Vagina (tissue), 2 donors: ENCODE measurements around the gene AARSD1. TPM values are rescaled to one million over a fixed set of nuclear protein-coding genes. Genes with fewer than 3 reads are reported as not detected.

Experiments used
- DNase-seq, 2 donors: peaks; one replicate each; pipeline ENCODE4 v3.0.0-alpha.2; 2017; ENCODE audit errors: extremely low spot score in 2 of 2
- H3K27ac ChIP-seq: fragments of 200-600 bp; sonication (generic); one replicate; pipeline ENCODE4 v1.5.1; 2019
- H3K27me3 ChIP-seq: fragments of 200-600 bp; sonication (generic); one replicate; pipeline ENCODE4 v1.5.1; 2019
- H3K36me3 ChIP-seq, 2 donors: fragments of 200-600 bp; sonication (generic); one replicate each; pipeline ENCODE4 v1.5.1; 2017 to 2019
- H3K4me1 ChIP-seq: fragments of 200-600 bp; sonication (generic); one replicate; pipeline ENCODE4 v1.5.1; 2019
- H3K4me3 ChIP-seq, 2 donors: fragments of 200-600 bp; sonication (generic); 1 replicate in 1 of 2; 2 replicates in 1 of 2; pipeline ENCODE4 v1.5.1; 2016 to 2019
- H3K9me3 ChIP-seq: fragments of 200-600 bp; sonication (generic); one replicate; pipeline ENCODE4 v1.5.1; 2019
- POLR2A ChIP-seq, 2 donors: fragments of 450-650 bp; IDR thresholded peaks; one replicate each; pipeline ENCODE4 v1.6.1; 2017; ENCODE audit warnings: antibody characterized with exemption in 2 of 2, mild to moderate bottlenecking in 2 of 2, moderate library complexity in 2 of 2
- POLR2AphosphoS5 ChIP-seq, 2 donors: sonication (generic); formaldehyde crosslinking; IDR thresholded peaks; one replicate each; pipeline ENCODE4 v1.9.0; 2017; ENCODE audit warnings: antibody characterized with exemption in 2 of 2, mild to moderate bottlenecking in 2 of 2, low read depth in 1 of 2; ENCODE audit not compliant: insufficient read depth in 1 of 2
- intact Hi-C: fragments of 100-400 bp; cut with DNase I; formaldehyde crosslinking; loops from one replicate; pipeline ENCODE4 v1.15.1; 2023
- total RNA-seq: library from RNA; depleted of rRNA; stranded (reverse); fragments of >200 nt; gene quantifications from one replicate; pipeline ENCODE4 v1.2.3, GENCODE V29; 2016
- TF ChIP-seq, protein P1 (sequence below), 3 experiments: fragments of 450-650 bp in 2 of 3; fragments of 200-600 bp in 1 of 3; sonication (generic) in 1 of 3; IDR thresholded peaks; one replicate each; pipeline ENCODE4 v1.5.1; 2017 to 2019; ENCODE audit warnings: antibody characterized with exemption in 3 of 3, mild to moderate bottlenecking in 2 of 3, moderate library complexity in 2 of 3

The AARSD1 gene
- total RNA-seq, 1 donor from 2014 or later, result 53.5 TPM

DNA sequence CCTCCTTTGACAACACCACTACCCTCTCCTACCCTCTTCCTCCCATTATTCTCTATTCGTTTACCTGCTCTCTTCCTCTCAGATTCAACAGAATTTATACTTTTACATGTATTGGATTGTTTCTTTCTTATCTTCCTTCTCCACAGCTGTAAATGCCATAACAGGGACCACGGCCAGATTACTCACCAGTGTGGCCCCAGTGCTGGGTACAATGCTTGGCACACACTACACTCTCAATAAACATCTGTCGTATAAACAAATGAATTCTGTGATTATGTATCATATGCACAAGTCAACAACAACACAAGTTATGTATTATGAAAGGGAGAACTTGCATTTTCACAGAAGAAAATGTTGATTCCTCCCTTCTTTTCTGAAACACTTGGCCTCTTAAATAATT, 20.0 kb downstream of the AARSD1 start:
- DNase-seq, result no peak
- TF ChIP-seq, protein P1, sequence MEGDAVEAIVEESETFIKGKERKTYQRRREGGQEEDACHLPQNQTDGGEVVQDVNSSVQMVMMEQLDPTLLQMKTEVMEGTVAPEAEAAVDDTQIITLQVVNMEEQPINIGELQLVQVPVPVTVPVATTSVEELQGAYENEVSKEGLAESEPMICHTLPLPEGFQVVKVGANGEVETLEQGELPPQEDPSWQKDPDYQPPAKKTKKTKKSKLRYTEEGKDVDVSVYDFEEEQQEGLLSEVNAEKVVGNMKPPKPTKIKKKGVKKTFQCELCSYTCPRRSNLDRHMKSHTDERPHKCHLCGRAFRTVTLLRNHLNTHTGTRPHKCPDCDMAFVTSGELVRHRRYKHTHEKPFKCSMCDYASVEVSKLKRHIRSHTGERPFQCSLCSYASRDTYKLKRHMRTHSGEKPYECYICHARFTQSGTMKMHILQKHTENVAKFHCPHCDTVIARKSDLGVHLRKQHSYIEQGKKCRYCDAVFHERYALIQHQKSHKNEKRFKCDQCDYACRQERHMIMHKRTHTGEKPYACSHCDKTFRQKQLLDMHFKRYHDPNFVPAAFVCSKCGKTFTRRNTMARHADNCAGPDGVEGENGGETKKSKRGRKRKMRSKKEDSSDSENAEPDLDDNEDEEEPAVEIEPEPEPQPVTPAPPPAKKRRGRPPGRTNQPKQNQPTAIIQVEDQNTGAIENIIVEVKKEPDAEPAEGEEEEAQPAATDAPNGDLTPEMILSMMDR (IDR thresholded peaks at IDR 0.05), result no peak
- TF ChIP-seq POLR2A (IDR thresholded peaks at IDR 0.05) (no peak), POLR2AphosphoS5 (IDR thresholded peaks at IDR 0.05; ENCODE audit: insufficient read depth in 1 of 2, low read depth in 1 of 2) (no peak)
- Histone ChIP-seq H3K36me3 (peaks cover 0 to 10% of the 10 kb centered on the region in 2 donors), H3K27me3 (no peaks in the 10 kb centered on the region), H3K4me3 (no peak overlapping the region), H3K9me3 (no peaks in the 10 kb centered on the region), H3K4me1 (no peaks in the 10 kb centered on the region), H3K27ac (no peak overlapping the region)
- intact Hi-C loops, result no loop called here

DNA sequence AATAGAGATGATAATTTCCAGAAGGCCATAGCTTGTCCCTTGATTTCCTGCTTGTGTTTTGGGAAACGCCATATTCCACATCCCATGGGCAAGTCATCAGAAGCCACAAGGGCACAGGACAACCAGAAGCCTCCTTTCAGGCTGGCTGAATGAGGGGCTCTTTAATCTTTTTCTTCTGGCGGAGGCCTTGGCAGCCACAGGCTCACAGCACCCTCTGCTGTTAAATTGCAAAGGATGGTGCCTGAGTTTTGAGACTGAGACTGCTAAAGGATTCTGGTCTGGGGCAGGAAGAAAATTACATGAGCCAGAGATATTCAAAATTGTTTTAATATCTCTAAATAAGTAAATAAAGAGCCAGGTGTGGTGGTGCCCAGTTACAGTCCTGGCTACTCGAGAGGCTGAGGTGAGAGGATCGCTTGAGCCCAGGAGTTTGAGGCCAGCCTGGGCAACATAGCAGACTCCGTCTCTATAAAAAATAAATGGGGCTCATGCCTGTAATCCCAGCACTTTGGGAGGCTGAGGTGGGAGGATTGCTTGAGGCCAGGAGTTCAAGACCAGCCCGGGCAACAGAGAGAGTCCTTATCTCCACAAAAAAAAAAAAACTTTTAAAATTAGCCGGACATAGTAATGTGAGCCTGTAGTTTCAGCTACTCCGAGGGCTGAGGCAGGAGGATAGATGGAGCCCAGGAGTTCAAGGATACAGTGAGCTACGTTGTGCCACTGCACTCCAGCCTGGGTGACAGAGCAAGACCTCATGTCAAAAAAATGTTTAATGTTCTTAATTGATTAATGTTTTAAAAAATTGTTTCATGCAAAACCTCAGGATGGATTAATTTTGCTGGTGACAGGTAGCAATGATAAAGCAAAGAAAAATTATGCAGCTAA, 26.3 kb downstream of the AARSD1 start:
- H3K9me3 ChIP-seq, result no peaks in the 10 kb centered on the region
- H3K36me3 ChIP-seq, result no peaks in the 10 kb centered on the region
- no peaks in the 10 kb centered on the region for H3K4me1 ChIP-seq
- no peak overlapping the region for H3K27ac ChIP-seq
- intact Hi-C loops, result loop anchor here (2.0 kb wide), 1 partner anchor 91 kb away; no protein-coding TSS in a partner anchor
- TF ChIP-seq, protein P1 (IDR thresholded peaks at IDR 0.05), result peak; percentile 34 to 54 (median 38)
- TF ChIP-seq POLR2AphosphoS5 (IDR thresholded peaks at IDR 0.05; ENCODE audit: insufficient read depth in 1 of 2, low read depth in 1 of 2), result no peak
- H3K27me3 ChIP-seq, result no peaks in the 10 kb centered on the region
- no peak overlapping the region for H3K4me3 ChIP-seq
- DNase-seq, result no peak

DNA sequence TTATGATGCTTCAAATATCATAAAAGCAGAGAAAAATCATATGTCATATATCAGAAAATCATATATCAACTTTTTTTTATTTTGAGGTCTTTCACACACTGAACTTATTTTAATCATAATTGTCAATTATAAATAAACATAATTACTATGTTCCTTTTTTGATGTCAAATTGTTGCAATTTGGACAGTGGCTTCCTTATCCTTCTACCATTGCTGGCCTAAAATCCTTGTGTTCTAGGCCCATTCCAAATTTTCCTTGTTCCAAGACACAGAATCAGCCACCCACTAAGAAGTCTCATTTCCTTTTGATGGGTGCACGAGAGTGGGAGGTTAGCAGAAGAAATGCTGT, 34.8 kb downstream of the AARSD1 start:
- Histone ChIP-seq H3K27me3 (no peaks in the 10 kb centered on the region), H3K36me3 (no peaks in the 10 kb centered on the region), H3K4me1 (peaks cover 13% of the 10 kb centered on the region), H3K27ac (no peak overlapping the region), H3K4me3 (no peak overlapping the region), H3K9me3 (no peaks in the 10 kb centered on the region)
- no peak for DNase-seq
- intact Hi-C loops, result no loop called here
- TF ChIP-seq POLR2AphosphoS5 (IDR thresholded peaks at IDR 0.05; ENCODE audit: insufficient read depth in 1 of 2, low read depth in 1 of 2), result no peak
- TF ChIP-seq POLR2A (IDR thresholded peaks at IDR 0.05), result no peak
- TF ChIP-seq, protein P1 (IDR thresholded peaks at IDR 0.05), result no peak

DNA sequence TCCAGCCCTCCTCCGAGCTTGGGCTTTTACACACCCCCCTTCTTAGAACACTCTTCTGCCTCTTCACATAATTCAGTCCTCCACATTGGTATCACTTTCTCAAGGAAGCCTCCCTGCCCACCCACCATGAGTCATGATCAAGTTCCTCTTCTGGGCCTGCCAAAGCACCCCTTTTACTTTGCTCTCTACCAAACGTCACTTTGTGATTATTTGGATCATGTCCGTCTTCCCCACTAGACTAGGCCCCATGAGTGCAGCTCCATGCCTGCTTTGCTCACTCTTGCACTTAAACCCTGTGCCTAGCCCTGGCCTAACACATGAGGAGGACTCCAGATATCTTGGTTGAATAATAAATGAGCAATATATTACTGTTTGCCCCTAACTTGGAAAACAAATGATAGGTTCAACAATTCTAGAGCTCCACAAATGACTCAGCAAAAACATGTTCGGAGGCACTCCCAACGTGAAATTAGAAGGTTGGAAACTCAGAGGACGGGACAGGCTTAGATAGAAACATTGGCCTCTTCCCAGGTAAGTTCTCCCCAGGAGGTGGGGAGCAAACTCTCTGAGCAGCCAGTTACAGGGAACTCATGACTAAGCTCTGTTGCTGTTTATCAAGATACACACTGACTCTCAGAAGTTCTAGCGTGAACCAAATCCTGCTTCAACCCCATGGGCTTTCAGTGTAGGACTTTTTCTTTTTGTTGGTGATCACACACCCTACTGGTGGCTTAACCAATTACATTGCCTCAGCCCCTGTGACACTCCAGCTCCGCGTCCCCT, 35.3 kb downstream of the AARSD1 start:
- H3K9me3 ChIP-seq, result no peaks in the 10 kb centered on the region
- TF ChIP-seq POLR2AphosphoS5 (IDR thresholded peaks at IDR 0.05; ENCODE audit: insufficient read depth in 1 of 2, low read depth in 1 of 2) (peak in 1 of 2 donors; percentile 79), POLR2A (IDR thresholded peaks at IDR 0.05) (no peak)
- TF ChIP-seq, protein P1 (IDR thresholded peaks at IDR 0.05), result peak; percentile 18 to 54 (median 25)
- H3K4me1 ChIP-seq, result peaks cover 13% of the 10 kb centered on the region
- intact Hi-C loops, result no loop called here
- peak in 1 of 2 donors; percentile 87 for DNase-seq
- H3K27me3 ChIP-seq, result no peaks in the 10 kb centered on the region
- no peak overlapping the region for H3K4me3 ChIP-seq
- H3K27ac ChIP-seq, result peak overlapping the region; percentile 70
- H3K36me3 ChIP-seq, result no peaks in the 10 kb centered on the region
